SK-N-SH (cell line): ENCODE results near the gene PHAX.

ENCODE experiments used
- YY1 ChIP-seq: IDR thresholded peaks from 2 replicates; pipeline ENCODE4 v1.4.0; 2012; ENCODE audit warnings: low read depth, mild to moderate bottlenecking
- TF ChIP-seq, protein P1 (sequence below): fragments of 150-350 bp; IDR thresholded peaks from 2 replicates; pipeline ENCODE4 v1.6.1; 2016; ENCODE audit warnings: mild to moderate bottlenecking, low read depth, low read length

DNA sequence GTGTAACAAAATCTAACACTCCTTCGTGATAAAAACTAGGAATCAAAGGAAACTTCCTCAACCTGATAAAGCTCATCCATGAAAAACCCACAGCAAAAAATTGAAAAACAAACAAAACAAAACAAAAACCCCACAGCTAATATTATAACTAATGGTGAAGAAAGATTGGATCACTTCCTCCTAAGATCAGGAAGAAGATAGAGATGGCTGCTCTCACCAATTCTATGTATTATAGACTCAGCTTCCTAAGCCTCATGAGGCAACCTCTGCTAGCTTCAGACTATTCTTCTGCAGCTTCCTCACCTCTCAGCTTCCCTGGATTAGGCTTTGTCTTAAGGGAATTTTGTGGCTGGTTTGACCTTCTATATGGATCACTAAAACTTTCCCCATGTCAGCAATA is 40.1 kb downstream of the PHAX start:
- no peak for TF ChIP-seq YY1
- TF ChIP-seq, protein P1, sequence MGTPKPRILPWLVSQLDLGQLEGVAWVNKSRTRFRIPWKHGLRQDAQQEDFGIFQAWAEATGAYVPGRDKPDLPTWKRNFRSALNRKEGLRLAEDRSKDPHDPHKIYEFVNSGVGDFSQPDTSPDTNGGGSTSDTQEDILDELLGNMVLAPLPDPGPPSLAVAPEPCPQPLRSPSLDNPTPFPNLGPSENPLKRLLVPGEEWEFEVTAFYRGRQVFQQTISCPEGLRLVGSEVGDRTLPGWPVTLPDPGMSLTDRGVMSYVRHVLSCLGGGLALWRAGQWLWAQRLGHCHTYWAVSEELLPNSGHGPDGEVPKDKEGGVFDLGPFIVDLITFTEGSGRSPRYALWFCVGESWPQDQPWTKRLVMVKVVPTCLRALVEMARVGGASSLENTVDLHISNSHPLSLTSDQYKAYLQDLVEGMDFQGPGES = no peak
